Naive thymus-derived CD4-positive, alpha-beta T cell (primary cell): ENCODE data around the gene UAP1. TPM values are rescaled to one million over a fixed set of nuclear protein-coding genes. Genes with fewer than 3 reads are reported as not detected.
A peak's percentile ranks its signal among the peaks of the same experiment; 100 is the strongest.

ENCODE experiments used
- ATAC-seq: fragments of 150-1000 bp; cut with Tn5 transposase; 2 replicates; pipeline ENCODE4 v1.10.0; 2021; ENCODE audit warnings: mild to moderate bottlenecking, moderate library complexity
- CTCF ChIA-PET: fragments of 350-600 bp; sonication (Branson Sonifier 250); formaldehyde crosslinking; loops from one replicate; lab custom pipeline; 2021; ENCODE audit warnings: antibody characterized with exemption; lab: Charles Lee
- POLR2A ChIA-PET: fragments of 350-600 bp; sonication (Branson Sonifier 250); formaldehyde crosslinking; loops from one replicate; lab custom pipeline; 2021; ENCODE audit warnings: antibody characterized with exemption, inconsistent platforms; lab: Charles Lee
- DNase-seq, 9 donors: peaks; one replicate each; pipeline versions ENCODE4 v3.0.0 to v3.0.0-alpha.2; 2020 to 2022; ENCODE audit warnings: mixed read lengths in 1 of 9
- H3K27ac ChIP-seq: one replicate; pipeline ENCODE4 v1.7.0; 2013; ENCODE audit warnings: mild to moderate bottlenecking, low read depth, low read length, moderate library complexity
- H3K27me3 ChIP-seq, 2 donors: one replicate each; pipeline ENCODE4 v1.7.0; 2013; ENCODE audit warnings: low read length in 2 of 2, mild to moderate bottlenecking in 2 of 2, moderate library complexity in 2 of 2; ENCODE audit not compliant: control insufficient read depth in 2 of 2, insufficient read depth in 2 of 2
- H3K36me3 ChIP-seq, 3 experiments: 1 replicate in 2 of 3; 2 replicates in 1 of 3; pipeline ENCODE4 v1.7.0; 2013; ENCODE audit warnings: low read length in 3 of 3, mild to moderate bottlenecking in 3 of 3, moderate library complexity in 1 of 3; ENCODE audit not compliant: insufficient read depth in 3 of 3, control insufficient read depth in 2 of 3
- H3K4me1 ChIP-seq, 2 donors: one replicate each; pipeline ENCODE4 v1.7.0; 2013; ENCODE audit warnings: low read length in 2 of 2, mild to moderate bottlenecking in 2 of 2, moderate library complexity in 1 of 2; ENCODE audit not compliant: control insufficient read depth in 2 of 2, insufficient read depth in 2 of 2
- H3K4me3 ChIP-seq: 2 replicates; pipeline ENCODE4 v1.7.0; 2013; ENCODE audit warnings: mild to moderate bottlenecking, low read length
- H3K9me3 ChIP-seq, 3 experiments: 1 replicate in 2 of 3; 2 replicates in 1 of 3; pipeline ENCODE4 v1.7.0; 2013; ENCODE audit warnings: low read length in 3 of 3; ENCODE audit not compliant: control insufficient read depth in 2 of 3
- H3K27ac Mint-ChIP-seq, 9 donors: one replicate each; pipeline ENCODE4 v1.8.0; 2020 to 2022; ENCODE audit warnings: mixed read lengths in 9 of 9, mild to moderate bottlenecking in 8 of 9, moderate library complexity in 5 of 9, inconsistent platforms in 2 of 9
- H3K27me3 Mint-ChIP-seq, 5 donors: one replicate each; pipeline ENCODE4 v1.8.0; 2021 to 2022; ENCODE audit warnings: mixed read lengths in 5 of 5, mild to moderate bottlenecking in 1 of 5
- H3K36me3 Mint-ChIP-seq, 5 donors: one replicate each; pipeline ENCODE4 v1.8.0; 2020 to 2022; ENCODE audit warnings: mixed read lengths in 5 of 5, mild to moderate bottlenecking in 3 of 5, inconsistent platforms in 1 of 5
- H3K4me1 Mint-ChIP-seq, 7 donors: one replicate each; pipeline ENCODE4 v1.8.0; 2020 to 2022; ENCODE audit warnings: mixed read lengths in 7 of 7, mild to moderate bottlenecking in 3 of 7, inconsistent platforms in 1 of 7
- H3K4me3 Mint-ChIP-seq, 10 donors: one replicate each; pipeline ENCODE4 v1.8.0; 2020 to 2022; ENCODE audit warnings: mild to moderate bottlenecking in 10 of 10, mixed read lengths in 10 of 10, moderate library complexity in 6 of 10, inconsistent platforms in 2 of 10
- H3K9me3 Mint-ChIP-seq, 11 donors: one replicate each; pipeline ENCODE4 v1.8.0; 2020 to 2022; ENCODE audit warnings: mixed read lengths in 11 of 11, mild to moderate bottlenecking in 4 of 11, inconsistent platforms in 1 of 11, moderate library complexity in 1 of 11
- intact Hi-C, 2 donors: fragments of 100-400 bp; cut with micrococcal nuclease; formaldehyde crosslinking; loops; one replicate each; pipeline ENCODE4 v1.15.1; 2023
- polyA plus RNA-seq, 2 donors: library from polyadenylated mRNA; unstranded; fragments of 300-500 nt; fragmentation: Illumina TruSeq; gene quantifications; one replicate each; pipeline ENCODE4 v1.2.3, GENCODE V29; 2021
- total RNA-seq, 6 experiments: library from RNA in 5 of 6; stranded (reverse) in 5 of 6; gene quantifications; 1 replicate in 5 of 6; 2 replicates in 1 of 6; pipeline ENCODE4 v1.2.3 and lab custom pipeline; 2021 to 2026

Gene UAP1
- total and polyA plus RNA-seq, 7 experiments from 2014 or later, result 18.0 to 29.6 (median 26.0) TPM

DNA sequence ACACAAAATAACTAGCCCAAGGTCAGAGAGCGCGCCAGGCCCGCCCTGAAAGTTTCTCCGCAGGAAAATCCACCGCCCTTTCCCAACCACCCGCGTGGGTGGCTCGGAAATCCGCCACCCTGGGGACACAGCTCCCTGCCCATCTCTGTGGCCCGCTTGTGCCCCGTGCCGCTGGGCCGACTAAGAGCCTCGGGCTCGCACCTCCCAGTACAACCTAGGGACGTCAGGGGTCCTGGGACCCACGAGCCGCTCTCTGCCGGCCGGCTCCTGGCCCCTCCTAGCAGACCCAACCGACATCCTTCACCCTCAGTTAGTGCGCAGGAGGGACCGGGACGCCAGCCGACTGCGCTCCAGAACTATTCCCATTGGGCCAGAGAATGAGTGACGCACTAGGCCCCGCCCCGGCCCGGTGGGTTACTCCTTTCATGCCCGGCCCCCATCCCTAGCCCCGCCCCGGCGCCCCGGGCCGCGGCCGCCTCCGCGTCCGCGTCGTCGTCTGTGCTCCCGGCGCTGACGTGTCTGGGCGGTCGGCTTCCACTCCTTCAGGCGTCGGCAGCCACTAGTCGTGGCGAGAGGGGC lies 396 bp upstream of the UAP1 start:
- intact Hi-C loops, result loop anchor here (1.0 to 5.0 kb wide), 8 partner anchors 64 to 1159 kb away; partner anchors contain the start of genes HSD17B7 (in 2 of the 2), NUF2 (in 2 of the 2), UHMK1 (in 2 of the 2) and ATF6 (in 1 of the 2)
- ChIA-PET CTCF (no interaction called here), POLR2A (interaction anchor here (1.1 to 2.4 kb wide), 2 partner anchors 62 to 67 kb away, joined by 3 to 16 read pairs; partner anchors contain the start of gene UHMK1)
- Mint-ChIP-seq H3K9me3 (peaks cover 0 to 3% (median 0%) of the 10 kb centered on the region in 11 donors), H3K27ac (peak overlapping the region; percentile 95 to 99 (median 97)), H3K4me3 (peak overlapping the region; percentile 89 to 98 (median 96)), H3K4me1 (peaks cover 16 to 51% (median 44%) of the 10 kb centered on the region in 7 donors), H3K36me3 (peaks cover 0 to 3% (median 0%) of the 10 kb centered on the region in 5 donors), H3K27me3 (no peaks in the 10 kb centered on the region)
- H3K36me3 ChIP-seq, result no peaks in the 10 kb centered on the region
- peak overlapping the region; percentile 91 for H3K27ac ChIP-seq
- H3K4me3 ChIP-seq, result peak overlapping the region; percentile 91
- peaks cover 10% of the 10 kb centered on the region in 2 donors for H3K4me1 ChIP-seq
- DNase-seq, result peak; percentile 97 to 99 (median 97)
- no peaks in the 10 kb centered on the region for H3K9me3 ChIP-seq
- peak; percentile 97 for ATAC-seq
- H3K27me3 ChIP-seq, result no peaks in the 10 kb centered on the region

DNA sequence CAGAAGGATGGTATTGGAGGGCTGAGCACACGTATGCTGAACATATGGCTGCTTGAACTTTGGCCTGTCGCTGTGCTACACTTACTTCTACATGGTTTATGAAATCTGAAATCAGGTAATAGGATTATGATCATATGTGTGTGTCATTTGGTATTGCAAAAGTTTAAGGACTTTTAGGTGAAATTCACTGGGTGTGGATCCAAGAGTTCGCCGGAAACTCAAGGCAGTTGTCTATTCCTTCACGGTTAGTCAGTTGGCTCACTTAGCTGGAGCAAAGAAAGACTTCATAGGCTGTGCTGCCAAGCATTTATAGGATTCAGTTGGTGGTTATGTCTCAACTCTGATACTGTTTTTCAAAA lies 927 bp downstream of the UAP1 start:
- H3K27me3 ChIP-seq, result no peaks in the 10 kb centered on the region
- H3K36me3 Mint-ChIP-seq, result peaks cover 0 to 13% (median 3%) of the 10 kb centered on the region in 5 donors
- peak overlapping the region; percentile 84 to 99 (median 92) for H3K27ac Mint-ChIP-seq
- ChIA-PET POLR2A (no interaction called here), CTCF (no interaction called here)
- no peaks in the 10 kb centered on the region for H3K27me3 Mint-ChIP-seq
- H3K4me1 ChIP-seq, result peaks cover 10% of the 10 kb centered on the region in 2 donors
- ATAC-seq (no peak), DNase-seq (no peak)
- peak overlapping the region; percentile 89 to 98 (median 96) for H3K4me3 Mint-ChIP-seq
- H3K27ac ChIP-seq, result peak overlapping the region; percentile 91
- no peaks in the 10 kb centered on the region for H3K9me3 ChIP-seq
- H3K36me3 ChIP-seq, result no peaks in the 10 kb centered on the region
- H3K4me3 ChIP-seq, result peak overlapping the region; percentile 91
- peaks cover 0 to 3% (median 0%) of the 10 kb centered on the region in 11 donors for H3K9me3 Mint-ChIP-seq
- H3K4me1 Mint-ChIP-seq, result peaks cover 16 to 55% (median 44%) of the 10 kb centered on the region in 7 donors
- intact Hi-C loops, result loop anchor here (5.0 kb wide), 3 partner anchors 230 to 1160 kb away; partner anchors contain the start of genes ATF6 (in 1 of the 2) and HSD17B7 (in 1 of the 2)

DNA sequence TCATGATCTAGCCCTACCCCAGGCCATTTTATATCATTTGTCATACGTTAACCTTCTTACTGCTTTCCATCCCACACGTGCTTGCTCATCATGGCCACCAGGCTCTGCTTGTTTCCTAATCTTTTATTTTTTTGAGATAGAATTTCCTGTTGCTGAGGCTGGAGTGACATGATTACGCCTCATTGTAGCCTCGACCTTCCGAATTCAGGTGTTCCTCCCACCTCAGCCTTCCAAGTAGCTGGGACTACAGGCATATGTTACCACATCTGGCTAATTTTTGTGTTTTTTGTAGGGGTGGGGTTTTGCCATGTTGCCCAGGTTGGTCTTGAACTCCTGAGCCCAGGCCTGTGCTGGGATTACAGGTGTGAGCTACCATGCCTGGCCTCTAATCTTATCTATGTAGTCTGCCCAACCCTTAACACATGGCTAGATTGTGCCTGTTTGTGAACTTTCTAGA lies 3.3 kb downstream of the UAP1 start:
- Histone ChIP-seq H3K4me1 (peaks cover 10% of the 10 kb centered on the region in 2 donors), H3K9me3 (no peaks in the 10 kb centered on the region), H3K27me3 (no peaks in the 10 kb centered on the region), H3K4me3 (no peak overlapping the region), H3K36me3 (no peaks in the 10 kb centered on the region), H3K27ac (no peak overlapping the region)
- CTCF ChIA-PET, result no interaction called here
- ATAC-seq (no peak), DNase-seq (no peak)
- POLR2A ChIA-PET, result interaction anchor here (0.6 kb wide), 1 partner anchor 1135 kb away, joined by 3 read pairs; no protein-coding TSS in a partner anchor
- intact Hi-C loops, result loop anchor here (5.0 kb wide), 3 partner anchors 228 to 1162 kb away; partner anchors contain the start of genes ATF6 (in 1 of the 2) and HSD17B7 (in 1 of the 2)
- no peaks in the 10 kb centered on the region for H3K27me3 Mint-ChIP-seq
- peaks cover 0 to 30% (median 7%) of the 10 kb centered on the region in 5 donors for H3K36me3 Mint-ChIP-seq
- H3K27ac Mint-ChIP-seq, result peak overlapping the region in 3 of 9 donors; percentile 5 to 57 (median 23)
- H3K4me3 Mint-ChIP-seq, result no peak overlapping the region
- peaks cover 17 to 65% (median 44%) of the 10 kb centered on the region in 7 donors for H3K4me1 Mint-ChIP-seq
- peaks cover 0 to 3% (median 0%) of the 10 kb centered on the region in 11 donors for H3K9me3 Mint-ChIP-seq

DNA sequence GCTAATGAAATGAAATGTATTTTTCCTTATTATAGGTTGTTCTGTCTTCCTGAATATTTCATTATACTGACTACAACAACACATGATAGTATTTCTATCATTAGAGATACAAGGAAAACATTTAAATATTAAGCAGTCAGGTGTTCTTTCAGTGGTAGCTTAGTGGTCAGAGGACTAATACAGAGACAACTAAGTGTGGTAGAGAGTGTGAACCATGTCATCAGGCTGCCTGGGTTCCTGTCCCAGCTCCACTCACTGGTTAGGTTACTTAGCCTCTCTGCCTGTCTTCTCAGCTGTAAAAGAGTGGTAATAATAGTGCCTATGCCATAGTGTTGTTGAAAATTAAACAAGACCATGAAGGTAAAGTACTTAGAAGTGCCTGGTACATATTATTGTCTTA lies 3.9 kb downstream of the UAP1 start:
- H3K4me1 ChIP-seq, result peaks cover 7 to 9% of the 10 kb centered on the region in 2 donors
- no peaks in the 10 kb centered on the region for H3K36me3 ChIP-seq
- ChIA-PET POLR2A (interaction anchor here (0.6 kb wide), 1 partner anchor 1136 kb away, joined by 3 read pairs; no protein-coding TSS in a partner anchor), CTCF (no interaction called here)
- intact Hi-C loops, result no loop called here
- peaks cover 20 to 60% (median 42%) of the 10 kb centered on the region in 7 donors for H3K4me1 Mint-ChIP-seq
- peaks cover 0 to 33% (median 7%) of the 10 kb centered on the region in 5 donors for H3K36me3 Mint-ChIP-seq
- H3K4me3 ChIP-seq, result no peak overlapping the region
- H3K27ac ChIP-seq, result no peak overlapping the region
- ATAC-seq (no peak), DNase-seq (no peak)
- no peak overlapping the region for H3K27ac Mint-ChIP-seq
- H3K9me3 ChIP-seq, result no peaks in the 10 kb centered on the region
- no peaks in the 10 kb centered on the region for H3K27me3 Mint-ChIP-seq
- H3K27me3 ChIP-seq, result no peaks in the 10 kb centered on the region
- H3K4me3 Mint-ChIP-seq, result no peak overlapping the region
- peaks cover 0 to 3% (median 0%) of the 10 kb centered on the region in 11 donors for H3K9me3 Mint-ChIP-seq

DNA sequence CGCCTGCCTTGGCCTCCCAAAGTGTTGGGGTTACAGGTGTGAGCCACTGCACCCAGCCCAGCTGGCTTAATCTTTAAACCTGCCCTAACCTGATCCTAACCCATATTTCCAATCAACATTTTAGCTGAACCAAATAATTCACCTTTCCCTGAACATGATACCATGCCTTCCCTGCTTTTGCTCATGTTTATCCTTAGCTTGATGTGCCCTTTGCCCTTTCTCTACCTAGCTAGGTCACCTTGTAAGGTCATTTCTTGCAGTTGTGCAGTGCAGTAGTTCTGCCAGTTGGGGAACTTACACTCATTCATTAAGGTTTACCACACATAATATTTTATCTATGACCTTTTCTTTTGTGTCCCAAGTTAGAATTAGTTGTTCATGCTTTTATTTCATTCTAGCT lies 5.3 kb downstream of the UAP1 start:
- Histone ChIP-seq H3K9me3 (no peaks in the 10 kb centered on the region), H3K4me3 (no peak overlapping the region), H3K27me3 (no peaks in the 10 kb centered on the region), H3K4me1 (peaks cover 2 to 4% of the 10 kb centered on the region in 2 donors), H3K36me3 (no peaks in the 10 kb centered on the region), H3K27ac (no peak overlapping the region)
- peaks cover 0 to 34% (median 7%) of the 10 kb centered on the region in 5 donors for H3K36me3 Mint-ChIP-seq
- no peaks in the 10 kb centered on the region for H3K27me3 Mint-ChIP-seq
- ATAC-seq, result no peak
- POLR2A ChIA-PET, result interaction anchor here (0.6 to 0.8 kb wide), 2 partner anchors 10 to 69 kb away, joined by 3 to 4 read pairs; partner anchors contain the start of gene UHMK1
- H3K4me1 Mint-ChIP-seq, result peaks cover 22 to 54% (median 38%) of the 10 kb centered on the region in 7 donors
- intact Hi-C loops, result no loop called here
- CTCF ChIA-PET, result no interaction called here
- no peak overlapping the region for H3K27ac Mint-ChIP-seq
- DNase-seq, result no peak
- H3K4me3 Mint-ChIP-seq, result no peak overlapping the region
- H3K9me3 Mint-ChIP-seq, result no peaks in the 10 kb centered on the region

DNA sequence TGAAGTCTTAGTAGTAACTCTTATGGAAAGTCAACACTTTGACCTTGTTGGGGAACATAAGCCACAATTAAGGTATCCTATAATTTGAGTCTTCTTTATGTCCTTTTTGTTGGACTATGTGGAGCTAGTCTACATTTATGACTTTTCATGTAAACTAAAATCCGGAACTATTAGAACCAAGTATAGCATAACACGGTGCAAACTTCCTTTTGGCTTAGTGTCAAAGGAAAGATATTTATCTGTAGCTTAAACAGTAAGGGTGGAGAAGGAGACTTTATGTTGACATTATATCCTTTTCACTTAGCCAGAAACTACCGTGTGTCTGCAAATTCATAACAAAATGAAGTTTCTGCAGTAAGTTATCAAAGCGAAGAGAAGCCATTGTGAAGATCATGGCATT lies 7.3 kb downstream of the UAP1 start:
- H3K4me1 ChIP-seq, result no peaks in the 10 kb centered on the region
- no peaks in the 10 kb centered on the region for H3K27me3 Mint-ChIP-seq
- no peaks in the 10 kb centered on the region for H3K36me3 ChIP-seq
- no peaks in the 10 kb centered on the region for H3K9me3 Mint-ChIP-seq
- H3K4me3 ChIP-seq, result no peak overlapping the region
- H3K4me1 Mint-ChIP-seq, result peaks cover 12 to 48% (median 27%) of the 10 kb centered on the region in 7 donors
- no peak overlapping the region for H3K27ac ChIP-seq
- peaks cover 0 to 37% (median 7%) of the 10 kb centered on the region in 5 donors for H3K36me3 Mint-ChIP-seq
- peak overlapping the region in 1 of 9 donors; percentile 6 for H3K27ac Mint-ChIP-seq
- POLR2A ChIA-PET, result no interaction called here
- no peaks in the 10 kb centered on the region for H3K27me3 ChIP-seq
- H3K9me3 ChIP-seq, result no peaks in the 10 kb centered on the region
- DNase-seq (no peak), ATAC-seq (no peak)
- intact Hi-C loops, result no loop called here
- H3K4me3 Mint-ChIP-seq, result no peak overlapping the region
- CTCF ChIA-PET, result no interaction called here
